HG02763 (cell line): ENCODE results near the gene MASP2.
"Not testable (repeated sequence)": the region's sequence is repeated elsewhere in the genome, so short reads cannot be mapped to it uniquely, and the experiment has no call there.

Source experiments
- ATAC-seq: cut with Tn5 transposase; IDR thresholded peaks from one replicate; pipeline ENCODE4 v1.9.1; 2021; ENCODE audit warnings: mild to moderate bottlenecking, moderate library complexity; ENCODE audit not compliant: unreplicated experiment

The MASP2 gene

GRCh38 chr1:10992004-10992403 is 55.0 kb downstream of the MASP2 start:
- not testable (repeated sequence) for ATAC-seq

- ATAC-seq, result no peak
These were observed 56.2 kb downstream of the MASP2 start for GRCh38 chr1:10990828-10991227.

- not testable (repeated sequence) for ATAC-seq
These were observed 57.0 kb downstream of the MASP2 start for GRCh38 chr1:10989920-10990516.

GRCh38 chr1:10989095-10989494 is 57.9 kb downstream of the MASP2 start:
- no peak for ATAC-seq

GRCh38 chr1:10987840-10988417 is 59.1 kb downstream of the MASP2 start:
- ATAC-seq, result no peak

DNA sequence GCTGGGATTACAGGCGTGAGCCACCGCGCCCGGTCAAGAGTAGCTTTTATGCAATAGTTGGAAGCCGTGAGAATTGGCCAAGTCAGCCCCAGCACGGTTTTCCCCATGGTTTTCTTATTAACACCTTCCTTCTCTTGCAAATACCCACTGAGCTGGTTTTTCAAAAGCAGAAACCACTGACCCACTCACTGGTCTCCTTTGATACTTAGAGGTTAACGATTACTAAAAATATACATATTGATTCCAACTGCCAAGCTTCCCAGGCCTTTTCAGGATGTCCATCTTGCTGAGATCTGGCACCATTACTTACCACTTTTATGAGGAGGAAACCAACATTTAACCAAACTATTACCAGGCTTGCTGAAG is 60.5 kb downstream of the MASP2 start:
- ATAC-seq, result peak; percentile 34

- ATAC-seq, result no peak
These were observed 66.0 kb downstream of the MASP2 start for GRCh38 chr1:10980841-10981727.

GRCh38 chr1:10980094-10980577 is 66.9 kb downstream of the MASP2 start:
- no peak for ATAC-seq

DNA sequence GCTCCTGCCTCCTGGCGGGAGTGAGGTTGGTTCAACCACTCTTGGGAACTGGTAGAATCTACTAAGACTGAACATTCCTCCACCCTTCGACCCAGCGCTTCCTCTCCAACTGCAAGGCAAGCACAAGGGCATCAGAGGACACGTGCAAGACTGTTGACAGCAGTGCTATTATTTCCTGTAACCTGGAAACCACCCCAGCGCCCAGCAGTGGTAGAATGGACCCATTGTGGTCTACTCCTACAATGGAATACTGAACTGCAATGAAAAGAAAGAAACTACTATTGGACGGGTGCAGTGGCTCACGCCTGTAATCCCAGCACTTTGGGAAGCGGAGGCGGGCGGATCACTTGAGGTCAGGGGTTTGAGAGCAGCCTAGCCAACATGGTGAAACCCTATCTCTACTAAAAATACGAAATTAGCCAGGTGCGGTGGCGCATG is 67.5 kb downstream of the MASP2 start:
- ATAC-seq, result no peak

DNA sequence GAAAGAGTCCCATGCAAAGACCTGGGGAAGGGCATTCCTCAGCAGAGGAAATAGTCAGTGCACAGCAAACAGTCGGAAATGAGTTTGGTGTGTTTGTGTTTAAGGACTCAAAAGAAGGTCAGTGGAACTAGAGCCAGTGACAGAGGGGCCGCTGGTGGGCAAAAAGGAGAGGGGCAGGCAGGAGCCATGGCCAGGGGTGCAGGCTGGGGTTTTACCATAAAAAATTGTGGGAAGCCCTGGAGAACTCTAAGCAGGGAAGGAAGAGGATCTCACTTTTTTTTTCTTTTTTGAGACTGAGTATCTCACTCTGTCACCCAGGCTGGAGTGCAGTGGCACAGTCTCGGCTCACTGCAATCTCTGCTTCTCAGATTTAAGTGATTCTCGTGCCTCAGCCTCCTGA is 68.3 kb downstream of the MASP2 start:
- no peak for ATAC-seq
